ENCODE data around the gene APOA1. TPM values are rescaled to one million over a fixed set of nuclear protein-coding genes. Genes with fewer than 3 reads are reported as not detected.

The APOA1 gene
- total and polyA plus RNA-seq, 2 donors (not counting 3 experiments of a cell fraction or from before 2014, with no cell fraction given), result not detected

GRCh38 chr11:116835791-116836631 lies 1.4 kb downstream of the APOA1 start:
- H3K27ac ChIP-seq (ENCODE audit: insufficient read depth, low read depth, low read length), result no peak overlapping the region
- FAIRE-seq, result peak; percentile 91
- intact Hi-C loops (cut with micrococcal nuclease), result loop anchor here (1.0 to 5.0 kb wide), 3 partner anchors 45 to 270 kb away; partner anchors contain the start of gene APOA5

More at GRCh38 chr11:116835791-116836631, 1.4 kb downstream of the APOA1 start:
- Histone ChIP-seq H4K20me1 (replicated peaks; ENCODE audit: control insufficient read depth, extremely low read depth, insufficient read depth, low read length) (no peaks in the 10 kb centered on the region), H3K79me2 (ENCODE audit: control insufficient read depth, insufficient read depth, low read length) (no peaks in the 10 kb centered on the region), H3K27me3 (ENCODE audit: control insufficient read depth in 2 of 2, insufficient read depth in 2 of 2, low read length in 2 of 2) (no peaks in the 10 kb centered on the region), H3K9me1 (replicated peaks; ENCODE audit: control insufficient read depth, extremely low read depth, insufficient read depth, low read length) (no peaks in the 10 kb centered on the region), H3K9me3 (replicated peaks; ENCODE audit: control insufficient read depth, insufficient read depth, low read length) (no peaks in the 10 kb centered on the region), H3K9ac (replicated peaks; ENCODE audit: extremely low read depth, insufficient read depth, low read length) (no peak overlapping the region), H2AFZ (ENCODE audit: low read depth, low read length) (peak overlapping the region; percentile 69), H3K4me3 (replicated peaks in 1 of 3; ENCODE audit: insufficient read depth in 1 of 3, low read depth in 1 of 3, low read length in 3 of 3) (peak overlapping the region; percentile 1 to 32 (median 15)), H3K4me2 (ENCODE audit: insufficient read depth, low read length) (peak overlapping the region; percentile 40), H3K4me1 (ENCODE audit: control insufficient read depth, extremely low read depth, insufficient read depth, low read length) (peaks cover 6% of the 10 kb centered on the region), H3K36me3 (ENCODE audit: control insufficient read depth in 2 of 2, extremely low read depth in 1 of 2, insufficient read depth in 2 of 2, low read length in 2 of 2) (no peaks in the 10 kb centered on the region)
- TF ChIP-seq MAX (IDR thresholded peaks at IDR 0.05; ENCODE audit: insufficient read depth, insufficient read length) (peak; percentile 37), POLR2AphosphoS5 (IDR thresholded peaks at IDR 0.05; ENCODE audit: insufficient read depth, low read depth, low read length) (peak; percentile 68), MYC (IDR thresholded peaks at IDR 0.05; ENCODE audit: low read depth, low read length) (no peak), JUN (IDR thresholded peaks at IDR 0.05; ENCODE audit: borderline replicate concordance, insufficient read depth, insufficient read length, low read depth) (no peak), POLR2A (IDR thresholded peaks at IDR 0.05; ENCODE audit: low read depth, low read length) (no peak), FOS (IDR thresholded peaks at IDR 0.05; ENCODE audit: borderline replicate concordance, insufficient read depth, low read length) (no peak)
- TF ChIP-seq, protein P1, sequence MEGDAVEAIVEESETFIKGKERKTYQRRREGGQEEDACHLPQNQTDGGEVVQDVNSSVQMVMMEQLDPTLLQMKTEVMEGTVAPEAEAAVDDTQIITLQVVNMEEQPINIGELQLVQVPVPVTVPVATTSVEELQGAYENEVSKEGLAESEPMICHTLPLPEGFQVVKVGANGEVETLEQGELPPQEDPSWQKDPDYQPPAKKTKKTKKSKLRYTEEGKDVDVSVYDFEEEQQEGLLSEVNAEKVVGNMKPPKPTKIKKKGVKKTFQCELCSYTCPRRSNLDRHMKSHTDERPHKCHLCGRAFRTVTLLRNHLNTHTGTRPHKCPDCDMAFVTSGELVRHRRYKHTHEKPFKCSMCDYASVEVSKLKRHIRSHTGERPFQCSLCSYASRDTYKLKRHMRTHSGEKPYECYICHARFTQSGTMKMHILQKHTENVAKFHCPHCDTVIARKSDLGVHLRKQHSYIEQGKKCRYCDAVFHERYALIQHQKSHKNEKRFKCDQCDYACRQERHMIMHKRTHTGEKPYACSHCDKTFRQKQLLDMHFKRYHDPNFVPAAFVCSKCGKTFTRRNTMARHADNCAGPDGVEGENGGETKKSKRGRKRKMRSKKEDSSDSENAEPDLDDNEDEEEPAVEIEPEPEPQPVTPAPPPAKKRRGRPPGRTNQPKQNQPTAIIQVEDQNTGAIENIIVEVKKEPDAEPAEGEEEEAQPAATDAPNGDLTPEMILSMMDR (IDR thresholded peaks at IDR 0.05; ENCODE audit: extremely low read depth in 1 of 2, insufficient read depth in 1 of 2, low read depth in 1 of 2, low read length in 2 of 2), result peak; percentile 56 to 81
- dilution Hi-C loops (cut with MboI; ENCODE audit: extremely low pct_ligation_motif_present, low sequenced_read_pairs), result no loop called here
- no TSS peak for BruUV-seq (replicated peaks)
- DNase-seq (ENCODE audit: low read depth, low spot score), result peak; percentile 94
- CTCF ChIA-PET, result interaction anchor here (0.5 to 5.0 kb wide), 33 partner anchors 10 to 391 kb away, joined by 3 to 272 read pairs (median 5); partner anchors contain the start of genes APOA4, APOA5, BUD13 and PAFAH1B2
- POLR2A ChIA-PET, result interaction anchor here (0.5 to 1.2 kb wide), 2 partner anchors 46 to 162 kb away, joined by 4 read pairs; no protein-coding TSS in a partner anchor

All from endothelial cell of umbilical vein (primary cell).